ENCODE data around the gene SEMA3C.
A peak's percentile ranks its signal among the peaks of the same experiment; 100 is the strongest.

SEMA3C gene

DNA sequence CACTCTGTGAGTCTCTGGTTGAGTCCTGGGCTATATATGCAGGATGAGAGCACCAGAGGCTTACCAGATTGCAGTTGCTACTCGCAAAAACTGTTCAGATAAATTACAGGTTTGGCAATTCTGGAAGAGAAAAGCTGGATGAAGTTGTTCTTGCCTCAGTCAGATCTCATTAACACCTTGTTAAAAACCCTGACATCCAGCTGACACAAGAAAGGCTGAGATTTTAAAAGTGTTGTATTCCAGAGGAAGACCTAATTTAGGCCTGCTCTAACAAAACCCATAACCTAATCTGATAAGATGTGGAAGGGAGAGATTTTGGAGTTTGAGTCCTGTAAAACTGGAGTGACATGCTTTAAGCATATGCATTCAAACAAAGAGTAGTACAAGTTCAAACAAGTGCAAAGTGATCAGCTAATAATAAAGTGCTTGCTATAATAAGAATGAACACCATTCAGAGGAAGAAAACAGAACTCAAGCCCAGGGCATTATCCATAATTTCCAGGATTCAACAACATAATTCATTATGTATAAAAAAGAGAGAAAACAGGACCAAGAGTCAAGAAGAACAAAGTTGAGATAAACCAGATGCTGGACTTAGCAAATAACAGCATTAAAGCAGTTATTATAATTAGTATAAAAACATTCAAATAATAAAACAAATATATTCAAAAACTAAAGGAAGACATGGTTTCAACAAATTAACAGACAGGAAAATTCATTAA is 144.9 kb downstream of the SEMA3C start (continued):
- no peak for TF ChIP-seq BACH2 (CRISPR knock-in tag; IDR thresholded peaks at IDR 0.05; ENCODE audit: borderline replicate concordance)
- no peak for TF ChIP-seq ARNTL (CRISPR knock-in tag; IDR thresholded peaks at IDR 0.05; ENCODE audit: borderline replicate concordance, low read depth)
- no peak for TF ChIP-seq OSR1 (CRISPR knock-in tag; IDR thresholded peaks at IDR 0.05)
- no peak for TF ChIP-seq SNAI2 (CRISPR knock-in tag; IDR thresholded peaks at IDR 0.05)
- no peak for TF ChIP-seq ZNF565 (CRISPR knock-in tag; conservative IDR thresholded peaks at IDR 0.05; ENCODE audit: low read depth)
- TF ChIP-seq CSDC2 (CRISPR knock-in tag; IDR thresholded peaks at IDR 0.05): no peak
- TF ChIP-seq ZFP30 (CRISPR knock-in tag; IDR thresholded peaks at IDR 0.05): no peak
- TF ChIP-seq ESRRG (CRISPR knock-in tag; IDR thresholded peaks at IDR 0.05): no peak
- TF ChIP-seq ISL1 (CRISPR knock-in tag; IDR thresholded peaks at IDR 0.05): peak; percentile 32; the same call in 1 of the 2 replicates
- peak; percentile 71; the same call in 1 of the 2 replicates for TF ChIP-seq TOX (CRISPR knock-in tag; IDR thresholded peaks at IDR 0.05; ENCODE audit: borderline replicate concordance)
- no peak for TF ChIP-seq RARB (CRISPR knock-in tag; IDR thresholded peaks at IDR 0.05)

DNA sequence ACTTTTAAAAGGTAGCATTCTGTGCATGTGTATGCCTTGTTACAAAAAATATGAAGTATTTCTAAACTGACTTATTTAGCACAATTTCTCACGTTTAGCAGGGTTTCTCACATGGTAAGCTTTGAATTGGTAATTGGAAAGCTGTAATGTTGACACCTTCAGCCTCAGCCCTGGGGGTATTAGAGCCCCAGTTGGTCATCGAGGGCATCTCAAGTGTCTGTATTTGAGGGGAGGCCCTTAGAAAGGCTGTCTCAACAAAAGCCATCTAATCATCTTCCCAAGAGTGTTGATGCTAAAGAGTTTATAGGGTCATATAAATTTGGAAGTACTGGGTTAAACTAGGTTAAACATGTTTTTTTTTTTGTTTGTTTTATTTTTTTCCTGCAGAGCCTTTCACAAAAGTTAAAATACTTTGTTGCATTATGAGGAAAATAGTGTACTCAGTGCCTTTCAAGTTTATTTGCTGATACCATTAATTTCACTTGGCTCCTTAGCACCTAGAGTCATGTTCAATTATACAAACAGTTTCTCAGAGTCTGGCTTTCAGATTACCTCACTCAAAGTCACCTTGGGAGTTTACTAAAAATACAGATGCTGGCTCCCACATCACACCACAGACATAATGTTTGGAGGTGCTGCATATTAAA is 146.4 kb downstream of the SEMA3C start:
- TF ChIP-seq RARB (CRISPR knock-in tag; IDR thresholded peaks at IDR 0.05) (no peak), ISL1 (CRISPR knock-in tag; IDR thresholded peaks at IDR 0.05) (peak; percentile 31; the same call in 1 of the 2 replicates)
- no peak for ATAC-seq

DNA sequence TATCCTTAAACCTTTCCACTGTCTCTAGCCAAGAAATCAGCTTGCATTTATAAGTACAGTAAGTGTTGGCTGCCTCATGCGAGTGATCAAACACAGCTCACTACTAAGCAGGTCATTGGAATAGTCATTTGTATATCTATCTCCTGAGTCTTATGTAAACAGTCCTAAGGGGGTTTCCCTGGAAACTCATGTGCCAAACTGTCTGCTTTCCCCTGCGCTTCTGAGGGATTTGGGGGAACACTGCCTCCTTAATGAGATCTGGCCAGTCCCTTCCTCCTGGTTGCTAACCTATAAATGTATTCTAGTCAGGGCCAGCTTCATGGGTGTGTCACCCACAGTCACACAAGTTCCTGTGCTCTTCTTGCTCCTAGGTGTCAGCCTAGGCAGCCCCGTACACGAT is 147.3 kb downstream of the SEMA3C start:
- no peak for ATAC-seq
- TF ChIP-seq ISL1 (CRISPR knock-in tag; IDR thresholded peaks at IDR 0.05) (no peak), SNAI2 (CRISPR knock-in tag; IDR thresholded peaks at IDR 0.05) (no peak), ZC3H10 (CRISPR knock-in tag; IDR thresholded peaks at IDR 0.05) (no peak), ARNTL (CRISPR knock-in tag; IDR thresholded peaks at IDR 0.05; ENCODE audit: borderline replicate concordance, low read depth) (no peak), TCF4 (CRISPR knock-in tag; IDR thresholded peaks at IDR 0.05; ENCODE audit: borderline replicate concordance) (no peak), CSDC2 (CRISPR knock-in tag; IDR thresholded peaks at IDR 0.05) (no peak), ZNF565 (CRISPR knock-in tag; conservative IDR thresholded peaks at IDR 0.05; ENCODE audit: low read depth) (no peak), ZNF8 (CRISPR knock-in tag; IDR thresholded peaks at IDR 0.05) (no peak), CSRNP3 (CRISPR knock-in tag; IDR thresholded peaks at IDR 0.05) (no peak), PPARA (CRISPR knock-in tag; IDR thresholded peaks at IDR 0.05; ENCODE audit: borderline replicate concordance) (no peak), ZNF70 (CRISPR knock-in tag; IDR thresholded peaks at IDR 0.05) (no peak), RARB (CRISPR knock-in tag; IDR thresholded peaks at IDR 0.05) (no peak)
- TF ChIP-seq, protein P1, sequence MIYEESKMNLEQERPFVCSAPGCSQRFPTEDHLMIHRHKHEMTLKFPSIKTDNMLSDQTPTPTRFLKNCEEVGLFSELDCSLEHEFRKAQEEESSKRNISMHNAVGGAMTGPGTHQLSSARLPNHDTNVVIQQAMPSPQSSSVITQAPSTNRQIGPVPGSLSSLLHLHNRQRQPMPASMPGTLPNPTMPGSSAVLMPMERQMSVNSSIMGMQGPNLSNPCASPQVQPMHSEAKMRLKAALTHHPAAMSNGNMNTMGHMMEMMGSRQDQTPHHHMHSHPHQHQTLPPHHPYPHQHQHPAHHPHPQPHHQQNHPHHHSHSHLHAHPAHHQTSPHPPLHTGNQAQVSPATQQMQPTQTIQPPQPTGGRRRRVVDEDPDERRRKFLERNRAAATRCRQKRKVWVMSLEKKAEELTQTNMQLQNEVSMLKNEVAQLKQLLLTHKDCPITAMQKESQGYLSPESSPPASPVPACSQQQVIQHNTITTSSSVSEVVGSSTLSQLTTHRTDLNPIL (CRISPR knock-in tag; IDR thresholded peaks at IDR 0.05; ENCODE audit: low read depth): no peak

GRCh38 chr7:80770675-80771081 is 148.2 kb downstream of the SEMA3C start:
- no peak for TF ChIP-seq CSRNP3 (CRISPR knock-in tag; IDR thresholded peaks at IDR 0.05)
- no peak for ATAC-seq

GRCh38 chr7:80770061-80770460 is 148.8 kb downstream of the SEMA3C start:
- TF ChIP-seq CSDC2 (CRISPR knock-in tag; IDR thresholded peaks at IDR 0.05): no peak
- TF ChIP-seq CSRNP3 (CRISPR knock-in tag; IDR thresholded peaks at IDR 0.05): no peak
- peak; percentile 81 for TF ChIP-seq ISL1 (CRISPR knock-in tag; IDR thresholded peaks at IDR 0.05)
- ATAC-seq: no peak

All from SK-N-SH treated with all-trans-retinoic acid at 6 μM for 48 hours (cell line).